GM12878 (cell line): ENCODE measurements around the gene MRRF. TPM values are rescaled to one million over a fixed set of nuclear protein-coding genes. Genes with fewer than 3 reads are reported as not detected.

Experiments
- ATAC-seq: fragments of 200-7000 bp; cut with Tn5 transposase; 3 replicates; pipeline ENCODE4 v1.9.1; 2020; ENCODE audit warnings: mild to moderate bottlenecking, moderate library complexity
- BruUV-seq: library from RNA; stranded (reverse); fragments of 400-500 nt; replicated peaks from 2 replicates; lab custom pipeline; 2021; lab: Mats Ljungman, UMichigan
- CTCF ChIA-PET: fragments of 300-600 bp; sonication (Branson Sonifier 250); formaldehyde crosslinking; extraction: SDS; loops from one replicate; lab custom pipeline; 2021; ENCODE audit warnings: inconsistent platforms; lab: Yijun Ruan, JAX
- POLR2A ChIA-PET: fragments of 350-600 bp; formaldehyde crosslinking; extraction: SDS; loops from one replicate; lab custom pipeline; 2021; ENCODE audit warnings: inconsistent platforms; lab: Charles Lee
- RAD21 ChIA-PET: fragments of 300-600 bp; sonication (Branson Sonifier 250); formaldehyde crosslinking; loops from one replicate; lab custom pipeline; 2023; ENCODE audit warnings: antibody characterized with exemption; ENCODE audit not compliant: unreplicated experiment; lab: Charles Lee
- SMC1A ChIA-PET: fragments of 300-600 bp; sonication (Branson Sonifier 250); formaldehyde crosslinking; loops from one replicate; lab custom pipeline; 2023; ENCODE audit not compliant: unreplicated experiment, uncharacterized antibody; lab: Charles Lee
- DNase-seq: peaks from one replicate; pipeline ENCODE4 v3.0.0-alpha.2; 2011; ENCODE audit warnings: low read depth, low spot score
- FAIRE-seq: peaks from 3 replicates; lab custom pipeline; 2011; peaks lifted over from hg19 to GRCh38; lab: Jason Lieb, UNC
- H2AFZ ChIP-seq: 2 replicates; pipeline ENCODE4 v1.6.0; 2011; ENCODE audit warnings: low read depth, low read length, control low read depth; ENCODE audit not compliant: control insufficient read depth
- H3K27ac ChIP-seq: 2 replicates; pipeline ENCODE4 v1.5.1; 2011; ENCODE audit warnings: control low read depth; ENCODE audit not compliant: control insufficient read depth, insufficient read depth
- H3K27me3 ChIP-seq, 2 experiments: replicated peaks in 1 of 2; 2 replicates each; pipeline versions ENCODE4 v1.6.0 to v1.6.1; 2011; ENCODE audit warnings: low read length in 1 of 2; ENCODE audit not compliant: control insufficient read depth in 2 of 2, insufficient read depth in 2 of 2
- H3K36me3 ChIP-seq, 2 experiments: 2 replicates each; pipeline ENCODE4 v1.5.1; 2011; ENCODE audit warnings: low read length in 1 of 2; ENCODE audit not compliant: control insufficient read depth in 2 of 2, insufficient read depth in 2 of 2
- H3K4me1 ChIP-seq: 2 replicates; pipeline ENCODE4 v1.6.1; 2011; ENCODE audit warnings: mild to moderate bottlenecking, low read length, moderate library complexity, mixed read lengths; ENCODE audit not compliant: control insufficient read depth, insufficient read depth
- H3K4me2 ChIP-seq: 2 replicates; pipeline ENCODE4 v1.6.0; 2011; ENCODE audit warnings: control low read depth; ENCODE audit not compliant: control insufficient read depth, insufficient read depth
- H3K4me3 ChIP-seq: fragments of 200-600 bp; sonication (generic); 2 replicates; pipeline ENCODE4 v1.5.1; 2016
- H3K79me2 ChIP-seq: 2 replicates; pipeline ENCODE4 v1.6.0; 2011; ENCODE audit warnings: low read length; ENCODE audit not compliant: control insufficient read depth, insufficient read depth
- H3K9ac ChIP-seq: 2 replicates; pipeline ENCODE4 v1.8.0; 2011; ENCODE audit warnings: low read length, control low read depth, mixed read lengths; ENCODE audit not compliant: control insufficient read depth, insufficient read depth
- H3K9me3 ChIP-seq: replicated peaks from 3 replicates; pipeline ENCODE4 v1.5.1; 2011; ENCODE audit warnings: mild to moderate bottlenecking, low read length; ENCODE audit not compliant: control insufficient read depth, insufficient read depth
- H4K20me1 ChIP-seq: 2 replicates; pipeline ENCODE4 v1.6.0; 2011; ENCODE audit not compliant: control insufficient read depth, insufficient read depth
- CBFB ChIP-seq: IDR thresholded peaks from 2 replicates; pipeline ENCODE4 v1.6.1; 2016; ENCODE audit warnings: antibody characterized with exemption, low read depth
- CBX3 ChIP-seq: fragments of 200-600 bp; sonication (generic); IDR thresholded peaks from 2 replicates; pipeline ENCODE4 v1.6.1; 2016; ENCODE audit warnings: low read depth, borderline replicate concordance
- EGR1 ChIP-seq, 2 experiments: IDR thresholded peaks; 1 replicate in 1 of 2; 2 replicates in 1 of 2; pipeline ENCODE4 v1.6.1; 2011 to 2012; ENCODE audit warnings: low read depth in 2 of 2, low read length in 2 of 2, borderline replicate concordance in 1 of 2, mild to moderate bottlenecking in 1 of 2, moderate library complexity in 1 of 2
- RELB ChIP-seq: fragments of 450-650 bp; IDR thresholded peaks from 2 replicates; pipeline ENCODE4 v1.6.1; 2017; ENCODE audit warnings: low read depth, mild to moderate bottlenecking, moderate library complexity
- REST ChIP-seq: IDR thresholded peaks from 2 replicates; pipeline ENCODE4 v1.6.1; 2012; ENCODE audit warnings: mild to moderate bottlenecking, low read depth, low read length
- WGBS: methylation state at CpG from one replicate; pipeline ENCODE4 v1.1.6; 2016; ENCODE audit warnings: low lambda C conversion rate; ENCODE audit not compliant: insufficient replicate concordance, insufficient coverage; ENCODE audit errors: missing lambda C conversion rate; 5-methylcytosine and 5-hydroxymethylcytosine counted together
- in situ Hi-C: fragments of 300-500 bp; cut with MboI; formaldehyde crosslinking; loops from 9 replicates; pipeline ENCODE4 v1.14.3; 2018; ENCODE audit warnings: mixed read lengths
- intact Hi-C: fragments of 100-400 bp; cut with micrococcal nuclease; formaldehyde crosslinking; loops from one replicate; pipeline ENCODE4 v1.14.2; 2022; ENCODE audit not compliant: unreplicated experiment
- polyA plus RNA-seq, 11 experiments: library from polyadenylated mRNA; depleted of rRNA in 4 of 11; unstranded in 6 of 11; stranded (reverse) in 5 of 11; fragments of >200 nt; fragmentation: Nextera tagmentation in 4 of 11; fragmentation: Illumina TruSeq in 1 of 11; extraction: Ambion mirVana in 4 of 11; extraction: Trizol in 1 of 11; gene quantifications; 1 replicate in 1 of 11; 2 replicates in 10 of 11; pipeline versions ENCODE4 v1.2.1 to v1.2.3, GENCODE V29; 2011 to 2016; ENCODE audit warnings: inconsistent platforms in 2 of 11, missing spikeins in 2 of 11, low read depth in 1 of 11
- total RNA-seq, 4 experiments: library from RNA; depleted of rRNA in 3 of 4; stranded (reverse); fragments of >200 nt in 3 of 4; fragmentation: Illumina TruSeq in 1 of 4; extraction: Trizol in 1 of 4; gene quantifications; 2 replicates each; pipeline versions ENCODE4 v1.2.1 to v1.2.3, GENCODE V29; 2013 to 2021

MRRF gene
- total and polyA plus RNA-seq, 10 of the 15 experiments (the other 5 are each of a cell fraction or from before 2014, with no cell fraction given), result 64.8 to 112 (median 76.4) TPM

- DNase-seq (no peak), FAIRE-seq (no peak), ATAC-seq (no peak)
- no peak overlapping the region for H3K9ac ChIP-seq
- H2AFZ ChIP-seq, result no peak overlapping the region
- CTCF ChIA-PET, result no interaction called here
- H3K27ac ChIP-seq, result no peak overlapping the region
- no peaks in the 10 kb centered on the region for H3K4me1 ChIP-seq
- H3K27me3 ChIP-seq, result peaks cover 16 to 22% of the 10 kb centered on the region in 2 experiments
- in situ Hi-C loops (no loop called here), intact Hi-C loops (no loop called here)
- no peaks in the 10 kb centered on the region for H3K36me3 ChIP-seq
- H4K20me1 ChIP-seq, result no peaks in the 10 kb centered on the region
- POLR2A ChIA-PET, result no interaction called here
- BruUV-seq, result no TSS peak
- SMC1A ChIA-PET, result no interaction called here
- RAD21 ChIA-PET, result no interaction called here
- no peaks in the 10 kb centered on the region for H3K79me2 ChIP-seq
- WGBS, result 57% methylated on average over 5 of the region's 5 CpGs
- no peaks in the 10 kb centered on the region; the same call in 2 of the 3 replicates for H3K9me3 ChIP-seq
- TF ChIP-seq RELB (no peak), CBFB (no peak), REST (no peak), EGR1 (IDR thresholded peaks at IDR 0.05; ENCODE audit: borderline replicate concordance in 1 of 2, low read depth in 2 of 2, low read length in 2 of 2) (no peak), CBX3 (no peak)
- no peak overlapping the region for H3K4me3 ChIP-seq
- H3K4me2 ChIP-seq, result no peak overlapping the region
Measured at GRCh38 chr9:122223435-122223834, 41.2 kb upstream of the MRRF start.
